ENCODE results near the gene SLC4A3. TPM values are rescaled to one million over a fixed set of nuclear protein-coding genes. Genes with fewer than 3 reads are reported as not detected.

Gene SLC4A3
- total and polyA plus RNA-seq, 2 of the 13 experiments (the other 11 are each of a cell fraction or from before 2014, with no cell fraction given), result 0.18 to 0.95 TPM

GRCh38 chr2:219578811-219579613 is 48.4 kb upstream of the SLC4A3 start (continued):
- TF ChIP-seq FOXO4 (CRISPR knock-in tag; conservative IDR thresholded peaks at IDR 0.05) (no peak), STAG1 (CRISPR knock-in tag; IDR thresholded peaks at IDR 0.05) (no peak), ZNF652 (CRISPR knock-in tag; IDR thresholded peaks at IDR 0.05; ENCODE audit: borderline replicate concordance, low read depth) (no peak), ZNF557 (CRISPR knock-in tag; IDR thresholded peaks at IDR 0.05) (no peak), ZNF556 (CRISPR knock-in tag; IDR thresholded peaks at IDR 0.05; ENCODE audit: borderline replicate concordance) (no peak), MTA1 (CRISPR knock-in tag; IDR thresholded peaks at IDR 0.05; ENCODE audit: borderline replicate concordance) (no peak), TEAD2 (CRISPR knock-in tag; IDR thresholded peaks at IDR 0.05) (no peak), SOX6 (IDR thresholded peaks at IDR 0.05) (no peak), SOX6 (CRISPR knock-in tag; IDR thresholded peaks at IDR 0.05) (no peak), ZNF496 (CRISPR knock-in tag; IDR thresholded peaks at IDR 0.05; ENCODE audit: insufficient replicate concordance) (no peak), ZNF530 (CRISPR knock-in tag; IDR thresholded peaks at IDR 0.05; ENCODE audit: low read depth) (no peak), MLLT10 (CRISPR knock-in tag; IDR thresholded peaks at IDR 0.05) (no peak), GATA4 (IDR thresholded peaks at IDR 0.05; ENCODE audit: borderline replicate concordance, low read depth) (no peak), ZNF256 (CRISPR knock-in tag; conservative IDR thresholded peaks at IDR 0.05) (no peak), SOX13 (IDR thresholded peaks at IDR 0.05) (no peak), SOX13 (CRISPR knock-in tag; conservative IDR thresholded peaks at IDR 0.05 in 1 of 2, IDR thresholded peaks at IDR 0.05 in 1 of 2) (0 out of 4 replicates have a peak, but pooled peaks of 1 of the 2 experiments have one; percentile 35), ZNF44 (CRISPR knock-in tag; IDR thresholded peaks at IDR 0.05) (no peak), CREBL2 (CRISPR knock-in tag; IDR thresholded peaks at IDR 0.05; ENCODE audit: borderline replicate concordance) (no peak), CEBPG (CRISPR knock-in tag; IDR thresholded peaks at IDR 0.05) (peak; percentile 85), SRF (IDR thresholded peaks at IDR 0.05; ENCODE audit: low read depth, low read length) (no peak), TRAFD1 (CRISPR knock-in tag; IDR thresholded peaks at IDR 0.05; ENCODE audit: borderline replicate concordance) (no peak), PTBP1 (IDR thresholded peaks at IDR 0.05; ENCODE audit: low read depth, low read length, poor library complexity, severe bottlenecking) (no peak), GATAD2A (CRISPR knock-in tag; IDR thresholded peaks at IDR 0.05) (peak; percentile 55), SIN3A (IDR thresholded peaks at IDR 0.05; ENCODE audit: borderline replicate concordance, low read depth, low read length) (no peak), ZNF414 (CRISPR knock-in tag; IDR thresholded peaks at IDR 0.05) (0 out of 2 replicates have a peak, but pooled peaks have one; percentile 54)
